Measurements from ENCODE around the gene SACS. TPM values are rescaled to one million over a fixed set of nuclear protein-coding genes. Genes with fewer than 3 reads are reported as not detected.

SACS gene
- total RNA-seq, 4 donors from 2014 or later: 2.4 to 5.0 (median 3.9) TPM

DNA sequence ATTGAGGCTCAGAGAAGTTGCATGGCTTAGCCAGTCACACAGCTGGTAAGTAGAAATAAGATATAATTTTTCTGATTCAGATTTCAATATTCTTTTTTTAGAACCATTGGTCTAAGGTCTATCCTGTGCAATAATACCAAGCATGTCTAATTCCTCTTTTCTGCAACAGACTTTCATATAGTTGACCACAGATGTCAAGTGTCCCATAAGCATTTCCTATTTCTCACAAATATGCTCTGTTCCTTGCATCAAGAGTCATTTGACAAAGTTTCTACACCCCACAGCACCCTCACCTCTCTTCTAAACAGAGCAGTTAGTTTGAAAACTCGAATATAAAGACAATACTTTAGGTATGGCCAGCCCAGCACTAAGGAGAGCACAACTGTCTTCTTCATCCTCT, 26.8 kb upstream of the SACS start:
- WGBS, 2 donors: 63 to 80% methylated on average over 1 of the region's 1 CpG
- DNase-seq (ENCODE audit: low spot score in 2 of 2): no peak
- H3K4me3 ChIP-seq (ENCODE audit: low read depth, poor library complexity, severe bottlenecking): no peak overlapping the region
- intact Hi-C loops (cut with DNase I; ENCODE audit: low total_unique reads): loop anchor here (10.0 kb wide), 1 partner anchor 114 kb away; the partner anchor contains the start of gene TNFRSF19
- no peak for TF ChIP-seq POLR2A (IDR thresholded peaks at IDR 0.05)
- TF ChIP-seq, protein P1, sequence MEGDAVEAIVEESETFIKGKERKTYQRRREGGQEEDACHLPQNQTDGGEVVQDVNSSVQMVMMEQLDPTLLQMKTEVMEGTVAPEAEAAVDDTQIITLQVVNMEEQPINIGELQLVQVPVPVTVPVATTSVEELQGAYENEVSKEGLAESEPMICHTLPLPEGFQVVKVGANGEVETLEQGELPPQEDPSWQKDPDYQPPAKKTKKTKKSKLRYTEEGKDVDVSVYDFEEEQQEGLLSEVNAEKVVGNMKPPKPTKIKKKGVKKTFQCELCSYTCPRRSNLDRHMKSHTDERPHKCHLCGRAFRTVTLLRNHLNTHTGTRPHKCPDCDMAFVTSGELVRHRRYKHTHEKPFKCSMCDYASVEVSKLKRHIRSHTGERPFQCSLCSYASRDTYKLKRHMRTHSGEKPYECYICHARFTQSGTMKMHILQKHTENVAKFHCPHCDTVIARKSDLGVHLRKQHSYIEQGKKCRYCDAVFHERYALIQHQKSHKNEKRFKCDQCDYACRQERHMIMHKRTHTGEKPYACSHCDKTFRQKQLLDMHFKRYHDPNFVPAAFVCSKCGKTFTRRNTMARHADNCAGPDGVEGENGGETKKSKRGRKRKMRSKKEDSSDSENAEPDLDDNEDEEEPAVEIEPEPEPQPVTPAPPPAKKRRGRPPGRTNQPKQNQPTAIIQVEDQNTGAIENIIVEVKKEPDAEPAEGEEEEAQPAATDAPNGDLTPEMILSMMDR (IDR thresholded peaks at IDR 0.05): no peak

DNA sequence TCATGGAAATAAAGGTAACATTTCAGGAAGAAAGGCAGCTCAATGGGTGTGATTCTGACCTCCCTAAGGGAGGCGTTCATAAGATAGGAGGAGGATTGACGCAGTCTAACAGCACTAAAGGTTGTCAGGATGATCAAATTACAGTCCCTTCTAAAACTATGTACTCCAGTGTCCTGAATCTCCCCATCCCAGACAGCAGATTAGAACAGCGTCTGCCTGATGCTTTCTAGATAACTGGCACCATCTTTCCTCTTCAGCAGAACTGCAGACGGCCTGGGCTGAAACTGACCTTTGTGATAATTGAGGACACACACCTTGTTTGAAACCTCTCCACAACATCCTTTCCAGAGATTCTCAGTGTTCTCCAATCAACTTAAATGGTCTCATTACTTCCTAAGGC, 25.5 kb upstream of the SACS start:
- no peak for TF ChIP-seq POLR2A (IDR thresholded peaks at IDR 0.05)
- TF ChIP-seq, protein P1 (IDR thresholded peaks at IDR 0.05): no peak
- DNase-seq (ENCODE audit: low spot score in 2 of 2): no peak

DNA sequence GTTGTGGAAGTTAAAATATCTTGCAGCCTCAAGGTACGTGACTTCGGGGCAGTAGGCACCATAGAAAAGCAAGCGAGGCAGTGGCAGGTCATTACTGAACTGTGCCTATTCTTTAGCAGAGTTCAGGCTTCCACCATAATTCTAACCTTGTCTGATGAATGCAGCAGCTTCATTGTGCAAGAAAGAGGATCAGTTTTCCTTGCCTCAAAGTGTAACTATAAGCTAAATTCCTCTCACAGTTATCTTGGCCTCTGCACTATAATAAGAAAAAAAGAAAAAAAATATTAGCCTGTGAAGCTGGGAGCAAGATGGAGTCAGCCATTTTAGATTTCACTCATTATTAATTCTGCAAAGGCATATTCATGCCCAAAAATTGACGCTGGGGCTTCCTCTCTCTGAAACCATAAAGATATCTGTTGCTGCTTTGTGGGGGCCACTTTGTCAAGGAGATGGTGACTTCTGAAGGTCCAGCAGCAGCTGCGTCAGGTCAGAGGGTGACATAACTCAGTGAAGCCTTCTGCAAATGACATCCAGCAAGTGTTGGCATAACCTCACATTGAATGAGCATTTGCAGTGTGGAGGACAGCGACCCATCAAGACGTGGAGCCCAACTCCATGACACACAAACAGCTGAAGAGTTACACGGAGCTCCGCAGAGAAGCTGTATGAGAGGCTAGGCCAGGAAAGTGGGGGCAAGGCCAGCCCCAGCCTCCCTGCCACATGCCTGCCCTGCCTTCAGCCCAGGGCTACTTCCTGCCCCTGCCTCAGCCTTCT, 23.1 kb upstream of the SACS start:
- H3K4me3 ChIP-seq (ENCODE audit: low read depth, poor library complexity, severe bottlenecking): no peak overlapping the region
- WGBS, 2 donors: 89 to 96% methylated on average over 9 of the region's 9 CpGs
- TF ChIP-seq POLR2A (IDR thresholded peaks at IDR 0.05): no peak
- TF ChIP-seq, protein P1 (IDR thresholded peaks at IDR 0.05): no peak
- intact Hi-C loops (cut with DNase I; ENCODE audit: low total_unique reads): no loop called here
- no peak for DNase-seq (ENCODE audit: low spot score in 2 of 2)

More for the DNA sequence above, 25.5 kb upstream of the SACS start:
- no peak overlapping the region for H3K4me3 ChIP-seq (ENCODE audit: low read depth, poor library complexity, severe bottlenecking)
- 80 to 82% methylated on average over 4 of the region's 4 CpGs for WGBS, 2 donors
- intact Hi-C loops (cut with DNase I; ENCODE audit: low total_unique reads): no loop called here

DNA sequence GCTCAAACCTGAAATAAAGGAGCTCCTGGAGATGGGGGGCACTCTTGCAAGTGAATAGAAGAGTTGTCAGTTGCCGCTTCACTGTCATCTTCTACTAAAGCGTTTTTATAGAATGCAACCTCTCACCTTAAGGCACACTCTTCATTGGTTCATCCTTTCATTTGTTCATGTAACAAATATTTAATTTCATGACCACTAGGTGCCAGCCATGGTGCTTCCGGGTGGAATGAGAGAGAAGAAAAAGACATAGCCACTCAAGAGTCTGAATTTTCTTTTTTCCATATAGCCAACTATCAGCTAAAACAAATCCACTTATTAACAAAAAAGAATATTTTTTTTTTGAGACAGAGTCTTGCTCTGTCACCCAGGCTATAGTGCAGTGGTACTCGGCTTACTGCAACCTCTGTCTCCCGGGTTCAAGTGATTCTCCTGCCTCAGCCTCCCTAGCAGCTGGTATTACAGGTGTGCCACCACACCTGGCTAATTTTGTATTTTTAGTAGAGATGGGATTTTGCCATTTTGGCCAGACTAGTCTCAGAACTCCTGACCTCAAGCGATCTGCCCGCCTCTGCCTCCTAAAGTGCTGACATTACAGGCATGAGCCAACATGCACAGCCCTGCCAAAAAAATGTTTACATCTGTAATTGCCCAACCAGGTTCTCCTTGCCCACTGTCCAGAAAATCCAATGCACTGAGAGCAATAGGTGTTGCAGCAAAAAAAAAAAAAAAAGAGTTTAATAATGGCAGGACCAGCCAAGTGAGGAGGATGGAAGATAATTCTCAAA, 22.1 kb upstream of the SACS start:
- 63 to 74% methylated on average over 7 of the region's 7 CpGs for WGBS, 2 donors
- TF ChIP-seq, protein P1 (IDR thresholded peaks at IDR 0.05): no peak
- no peak for TF ChIP-seq POLR2A (IDR thresholded peaks at IDR 0.05)
- no peak for DNase-seq (ENCODE audit: low spot score in 2 of 2)
- no peak overlapping the region for H3K4me3 ChIP-seq (ENCODE audit: low read depth, poor library complexity, severe bottlenecking)
- intact Hi-C loops (cut with DNase I; ENCODE audit: low total_unique reads): no loop called here

DNA sequence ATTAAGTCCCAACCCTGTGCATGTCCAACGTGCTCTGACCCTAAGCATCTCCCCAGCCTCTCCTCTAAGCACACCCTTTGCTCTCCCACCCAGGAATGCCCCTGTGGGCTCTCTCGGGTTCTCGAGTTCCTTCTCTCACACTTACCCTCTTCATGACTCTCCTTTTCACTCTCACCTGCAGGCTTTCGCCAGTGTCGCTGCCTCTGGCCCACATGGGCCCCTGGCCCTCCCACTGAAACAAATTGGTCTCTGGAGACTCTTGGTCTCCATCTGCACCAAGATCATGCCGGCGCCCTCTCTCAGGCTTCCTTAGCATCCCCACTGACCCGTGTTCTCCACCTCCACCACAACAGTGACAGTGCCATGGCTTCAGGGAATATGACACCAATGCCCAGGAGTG, 19.6 kb upstream of the SACS start:
- no peak overlapping the region for H3K4me3 ChIP-seq (ENCODE audit: low read depth, poor library complexity, severe bottlenecking)
- WGBS, 2 donors: 86 to 92% methylated on average over 8 of the region's 8 CpGs
- DNase-seq (ENCODE audit: low spot score in 2 of 2): no peak
- TF ChIP-seq POLR2A (IDR thresholded peaks at IDR 0.05): no peak
- TF ChIP-seq, protein P1 (IDR thresholded peaks at IDR 0.05): no peak
- intact Hi-C loops (cut with DNase I; ENCODE audit: low total_unique reads): no loop called here
